GM23338 (cell line): ENCODE results near the gene RELL1. TPM values are rescaled to one million over a fixed set of nuclear protein-coding genes. Genes with fewer than 3 reads are reported as not detected.

ENCODE experiments used
- ATAC-seq: fragments of 200-7000 bp; cut with Tn5 transposase; 3 replicates; pipeline ENCODE4 v1.9.1; 2020
- DNase-seq: peaks from one replicate; pipeline ENCODE4 v3.0.0-alpha.2; 2015; ENCODE audit warnings: low spot score
- H2AFZ ChIP-seq: fragments of 200-600 bp; sonication (generic); 2 replicates; pipeline ENCODE4 v1.8.0; 2016; ENCODE audit warnings: antibody characterized with exemption, mild to moderate bottlenecking, moderate library complexity
- H3F3A ChIP-seq: fragments of 200-600 bp; sonication (generic); replicated peaks from 2 replicates; pipeline ENCODE4 v1.8.0; 2017; ENCODE audit warnings: antibody characterized with exemption, mixed run types, low read depth
- H3K27ac ChIP-seq: fragments of 200-600 bp; sonication (generic); 2 replicates; pipeline ENCODE4 v1.6.1; 2016; ENCODE audit warnings: low read depth
- H3K27me3 ChIP-seq: fragments of 200-600 bp; sonication (generic); 2 replicates; pipeline ENCODE4 v1.8.0; 2016; ENCODE audit warnings: mild to moderate bottlenecking, mixed run types, moderate library complexity; ENCODE audit not compliant: insufficient read depth
- H3K36me3 ChIP-seq: fragments of 200-600 bp; sonication (generic); 2 replicates; pipeline ENCODE4 v1.8.0; 2016; ENCODE audit warnings: mild to moderate bottlenecking; ENCODE audit not compliant: insufficient read depth
- H3K4me1 ChIP-seq: fragments of 200-600 bp; sonication (generic); 2 replicates; pipeline ENCODE4 v1.8.0; 2016; ENCODE audit warnings: mild to moderate bottlenecking, moderate library complexity; ENCODE audit not compliant: insufficient read depth
- H3K4me2 ChIP-seq: fragments of 200-600 bp; sonication (generic); 2 replicates; pipeline ENCODE4 v1.7.1; 2017; ENCODE audit warnings: mixed run types
- H3K4me3 ChIP-seq: fragments of 200-600 bp; sonication (generic); 2 replicates; pipeline ENCODE4 v1.6.1; 2016; ENCODE audit warnings: mixed run types
- H3K79me2 ChIP-seq: fragments of 200-600 bp; sonication (generic); replicated peaks from 2 replicates; pipeline ENCODE4 v1.8.0; 2017; ENCODE audit warnings: mild to moderate bottlenecking; ENCODE audit not compliant: insufficient read depth
- H3K9me2 ChIP-seq: fragments of 200-600 bp; sonication (generic); 2 replicates; pipeline ENCODE4 v1.8.0; 2017; ENCODE audit not compliant: insufficient read depth
- H4K20me1 ChIP-seq: fragments of 200-600 bp; sonication (generic); replicated peaks from 2 replicates; pipeline ENCODE4 v1.8.0; 2017; ENCODE audit warnings: mild to moderate bottlenecking; ENCODE audit not compliant: insufficient read depth
- H3K27ac Mint-ChIP-seq: 2 replicates; pipeline ENCODE4 v1.8.0; 2020; ENCODE audit warnings: inconsistent platforms, mild to moderate bottlenecking, moderate library complexity, mixed read lengths
- H3K27me3 Mint-ChIP-seq: 3 replicates; pipeline ENCODE4 v1.8.0; 2022; ENCODE audit warnings: low read depth, mild to moderate bottlenecking, moderate library complexity, mixed read lengths, inconsistent platforms; ENCODE audit not compliant: insufficient read depth, poor library complexity
- H3K36me3 Mint-ChIP-seq: 3 replicates; pipeline ENCODE4 v1.8.0; 2021; ENCODE audit warnings: low read depth, mild to moderate bottlenecking, inconsistent platforms, moderate library complexity, mixed read lengths
- H3K4me1 Mint-ChIP-seq: 3 replicates; pipeline ENCODE4 v1.8.0; 2020; ENCODE audit warnings: mild to moderate bottlenecking, inconsistent platforms, mixed read lengths
- H3K4me3 Mint-ChIP-seq: 3 replicates; pipeline ENCODE4 v1.8.0; 2021; ENCODE audit warnings: moderate library complexity, mild to moderate bottlenecking, inconsistent platforms, mixed read lengths
- H3K9me3 Mint-ChIP-seq: 3 replicates; pipeline ENCODE4 v1.8.0; 2020; ENCODE audit warnings: moderate library complexity, mild to moderate bottlenecking, inconsistent platforms, mixed read lengths
- CREB1 ChIP-seq: fragments of 250-450 bp; sonication (Bioruptor Pico); IDR thresholded peaks from 2 replicates; pipeline ENCODE4 v1.5.0; 2020; ENCODE audit warnings: low read depth, mild to moderate bottlenecking, moderate library complexity
- CTCF ChIP-seq, 2 experiments: fragments of 200-600 bp in 1 of 2; sonication (generic) in 1 of 2; conservative IDR thresholded peaks; 2 replicates each; pipeline versions ENCODE4 v1.5.1 to v1.6.1; 2016 to 2017; ENCODE audit warnings: antibody characterized with exemption in 2 of 2, low read depth in 2 of 2, mild to moderate bottlenecking in 2 of 2, moderate library complexity in 1 of 2
- ETS1 ChIP-seq: IDR thresholded peaks from 2 replicates; pipeline ENCODE4 v1.6.1; 2016; ENCODE audit warnings: antibody characterized with exemption
- EZH2 ChIP-seq: fragments of 200-600 bp; sonication (generic); IDR thresholded peaks from one replicate; pipeline ENCODE4 v1.8.0; 2017; ENCODE audit warnings: antibody characterized with exemption, mild to moderate bottlenecking, low read depth; ENCODE audit not compliant: unreplicated experiment
- EZH2phosphoT487 ChIP-seq: fragments of 200-600 bp; sonication (generic); IDR thresholded peaks from one replicate; pipeline ENCODE4 v1.8.1; 2018; ENCODE audit warnings: antibody characterized with exemption; ENCODE audit not compliant: unreplicated experiment
- JUNB ChIP-seq: IDR thresholded peaks from one replicate; pipeline ENCODE4 v1.6.1; 2016; ENCODE audit warnings: antibody characterized with exemption; ENCODE audit not compliant: unreplicated experiment
- NANOG ChIP-seq: IDR thresholded peaks from 2 replicates; pipeline ENCODE4 v1.6.1; 2016; ENCODE audit warnings: antibody characterized with exemption, borderline replicate concordance
- POLR2AphosphoS5 ChIP-seq: IDR thresholded peaks from 2 replicates; pipeline ENCODE4 v1.6.1; 2016; ENCODE audit warnings: antibody characterized with exemption, low read depth
- REST ChIP-seq: IDR thresholded peaks from one replicate; pipeline ENCODE4 v1.6.1; 2018; ENCODE audit warnings: antibody characterized with exemption; ENCODE audit not compliant: unreplicated experiment
- STAT1 ChIP-seq: IDR thresholded peaks from one replicate; pipeline ENCODE4 v1.6.1; 2016; ENCODE audit warnings: antibody characterized with exemption; ENCODE audit not compliant: unreplicated experiment
- ZNF114 ChIP-seq: fragments of 250-450 bp; sonication (Bioruptor Pico); IDR thresholded peaks from 2 replicates; pipeline ENCODE4 v1.5.0; 2020; ENCODE audit warnings: mild to moderate bottlenecking, moderate library complexity
- ZNF331 ChIP-seq: fragments of 250-450 bp; sonication (Bioruptor Pico); IDR thresholded peaks from 2 replicates; pipeline ENCODE4 v1.5.0; 2020; ENCODE audit warnings: low read depth, mild to moderate bottlenecking, moderate library complexity
- ZNF462 ChIP-seq: fragments of 250-450 bp; sonication (Bioruptor Pico); IDR thresholded peaks from 2 replicates; pipeline ENCODE4 v1.5.0; 2020; ENCODE audit warnings: mild to moderate bottlenecking, moderate library complexity
- polyA plus RNA-seq: library from polyadenylated mRNA; unstranded; fragments of >200 nt; fragmentation: Nextera tagmentation; extraction: Ambion mirVana; gene quantifications from 2 replicates; pipeline ENCODE4 v1.2.1, GENCODE V29; 2016
- total RNA-seq: library from RNA; depleted of rRNA; stranded (reverse); fragments of >200 nt; shearing (Covaris generic); gene quantifications from 2 replicates; pipeline ENCODE4 v1.2.3, GENCODE V29; 2014

RELL1 gene
- total and polyA plus RNA-seq, 2 experiments from 2014 or later: 2.8 to 28.5 TPM

- H3K9me2 ChIP-seq: no peaks in the 10 kb centered on the region; the same call in 1 of the 2 replicates
- no peak overlapping the region for H2AFZ ChIP-seq
- no peaks in the 10 kb centered on the region for H3K79me2 ChIP-seq
- Mint-ChIP-seq H3K4me1 (peaks cover 6% of the 10 kb centered on the region; the same call in 2 of the 3 replicates), H3K4me3 (no peak overlapping the region), H3K27me3 (peaks cover 4% of the 10 kb centered on the region), H3K36me3 (peaks cover 29% of the 10 kb centered on the region), H3K27ac (no peak overlapping the region), H3K9me3 (no peaks in the 10 kb centered on the region)
- H3K27ac ChIP-seq: no peak overlapping the region
- ATAC-seq (no peak), DNase-seq (no peak)
- H3K36me3 ChIP-seq: no peaks in the 10 kb centered on the region
- no peaks in the 10 kb centered on the region for H3K27me3 ChIP-seq
- H3F3A ChIP-seq: no peaks in the 10 kb centered on the region
- H3K4me2 ChIP-seq: no peak overlapping the region
- H3K4me1 ChIP-seq: no peaks in the 10 kb centered on the region
- no peak overlapping the region for H3K4me3 ChIP-seq
- H4K20me1 ChIP-seq: no peaks in the 10 kb centered on the region; the same call in 1 of the 2 replicates
- no peak for TF ChIP-seq CREB1 (CRISPR knock-in tag)
- TF ChIP-seq JUNB: no peak
- TF ChIP-seq EZH2: no peak
- TF ChIP-seq CTCF (conservative IDR thresholded peaks at IDR 0.05; ENCODE audit: low read depth in 2 of 2): no peak
- TF ChIP-seq EZH2phosphoT487: no peak
- no peak for TF ChIP-seq ZNF331 (CRISPR knock-in tag)
- no peak for TF ChIP-seq ZNF462 (CRISPR knock-in tag)
- no peak for TF ChIP-seq ZNF114 (CRISPR knock-in tag)
- no peak for TF ChIP-seq REST
- no peak for TF ChIP-seq STAT1
- TF ChIP-seq ETS1: no peak
- TF ChIP-seq NANOG: no peak
- no peak for TF ChIP-seq POLR2AphosphoS5
These were observed 56.5 kb downstream of the RELL1 start for GRCh38 chr4:37629713-37630112.
